GM23338 (cell line): ENCODE results near the gene DCAF16.

Experiments used
- CREB1 ChIP-seq: fragments of 250-450 bp; sonication (Bioruptor Pico); IDR thresholded peaks from 2 replicates; pipeline ENCODE4 v1.5.0; 2020; ENCODE audit warnings: low read depth, mild to moderate bottlenecking, moderate library complexity
- CTCF ChIP-seq, 2 experiments: fragments of 200-600 bp in 1 of 2; sonication (generic) in 1 of 2; conservative IDR thresholded peaks; 2 replicates each; pipeline versions ENCODE4 v1.5.1 to v1.6.1; 2016 to 2017; ENCODE audit warnings: antibody characterized with exemption in 2 of 2, low read depth in 2 of 2, mild to moderate bottlenecking in 2 of 2, moderate library complexity in 1 of 2
- ETS1 ChIP-seq: IDR thresholded peaks from 2 replicates; pipeline ENCODE4 v1.6.1; 2016; ENCODE audit warnings: antibody characterized with exemption
- EZH2 ChIP-seq: fragments of 200-600 bp; sonication (generic); IDR thresholded peaks from one replicate; pipeline ENCODE4 v1.8.0; 2017; ENCODE audit warnings: antibody characterized with exemption, mild to moderate bottlenecking, low read depth; ENCODE audit not compliant: unreplicated experiment
- EZH2phosphoT487 ChIP-seq: fragments of 200-600 bp; sonication (generic); IDR thresholded peaks from one replicate; pipeline ENCODE4 v1.8.1; 2018; ENCODE audit warnings: antibody characterized with exemption; ENCODE audit not compliant: unreplicated experiment
- JUNB ChIP-seq: IDR thresholded peaks from one replicate; pipeline ENCODE4 v1.6.1; 2016; ENCODE audit warnings: antibody characterized with exemption; ENCODE audit not compliant: unreplicated experiment
- NANOG ChIP-seq: IDR thresholded peaks from 2 replicates; pipeline ENCODE4 v1.6.1; 2016; ENCODE audit warnings: antibody characterized with exemption, borderline replicate concordance
- POLR2AphosphoS5 ChIP-seq: IDR thresholded peaks from 2 replicates; pipeline ENCODE4 v1.6.1; 2016; ENCODE audit warnings: antibody characterized with exemption, low read depth
- REST ChIP-seq: IDR thresholded peaks from one replicate; pipeline ENCODE4 v1.6.1; 2018; ENCODE audit warnings: antibody characterized with exemption; ENCODE audit not compliant: unreplicated experiment
- STAT1 ChIP-seq: IDR thresholded peaks from one replicate; pipeline ENCODE4 v1.6.1; 2016; ENCODE audit warnings: antibody characterized with exemption; ENCODE audit not compliant: unreplicated experiment
- ZNF114 ChIP-seq: fragments of 250-450 bp; sonication (Bioruptor Pico); IDR thresholded peaks from 2 replicates; pipeline ENCODE4 v1.5.0; 2020; ENCODE audit warnings: mild to moderate bottlenecking, moderate library complexity
- ZNF331 ChIP-seq: fragments of 250-450 bp; sonication (Bioruptor Pico); IDR thresholded peaks from 2 replicates; pipeline ENCODE4 v1.5.0; 2020; ENCODE audit warnings: low read depth, mild to moderate bottlenecking, moderate library complexity
- ZNF462 ChIP-seq: fragments of 250-450 bp; sonication (Bioruptor Pico); IDR thresholded peaks from 2 replicates; pipeline ENCODE4 v1.5.0; 2020; ENCODE audit warnings: mild to moderate bottlenecking, moderate library complexity

GRCh38 chr4:17787315-17787714 lies 23.2 kb downstream of the DCAF16 start:
- no peak for TF ChIP-seq POLR2AphosphoS5
- no peak for TF ChIP-seq CTCF (conservative IDR thresholded peaks at IDR 0.05; ENCODE audit: low read depth in 2 of 2)
- TF ChIP-seq EZH2phosphoT487: no peak
- no peak for TF ChIP-seq EZH2
- no peak for TF ChIP-seq REST
- TF ChIP-seq ETS1: no peak
- no peak for TF ChIP-seq CREB1 (CRISPR knock-in tag)
- TF ChIP-seq ZNF331 (CRISPR knock-in tag): no peak
- no peak for TF ChIP-seq JUNB
- no peak for TF ChIP-seq ZNF114
- TF ChIP-seq NANOG: no peak
- TF ChIP-seq ZNF462 (CRISPR knock-in tag): no peak
- no peak for TF ChIP-seq STAT1
